GM18508 (cell line): ENCODE measurements around the gene ANAPC13.

Experiments used
- ATAC-seq: cut with Tn5 transposase; IDR thresholded peaks from one replicate; pipeline ENCODE4 v1.9.1; 2021; ENCODE audit warnings: moderate number of reproducible peaks; ENCODE audit not compliant: insufficient read depth, unreplicated experiment

Gene ANAPC13

DNA sequence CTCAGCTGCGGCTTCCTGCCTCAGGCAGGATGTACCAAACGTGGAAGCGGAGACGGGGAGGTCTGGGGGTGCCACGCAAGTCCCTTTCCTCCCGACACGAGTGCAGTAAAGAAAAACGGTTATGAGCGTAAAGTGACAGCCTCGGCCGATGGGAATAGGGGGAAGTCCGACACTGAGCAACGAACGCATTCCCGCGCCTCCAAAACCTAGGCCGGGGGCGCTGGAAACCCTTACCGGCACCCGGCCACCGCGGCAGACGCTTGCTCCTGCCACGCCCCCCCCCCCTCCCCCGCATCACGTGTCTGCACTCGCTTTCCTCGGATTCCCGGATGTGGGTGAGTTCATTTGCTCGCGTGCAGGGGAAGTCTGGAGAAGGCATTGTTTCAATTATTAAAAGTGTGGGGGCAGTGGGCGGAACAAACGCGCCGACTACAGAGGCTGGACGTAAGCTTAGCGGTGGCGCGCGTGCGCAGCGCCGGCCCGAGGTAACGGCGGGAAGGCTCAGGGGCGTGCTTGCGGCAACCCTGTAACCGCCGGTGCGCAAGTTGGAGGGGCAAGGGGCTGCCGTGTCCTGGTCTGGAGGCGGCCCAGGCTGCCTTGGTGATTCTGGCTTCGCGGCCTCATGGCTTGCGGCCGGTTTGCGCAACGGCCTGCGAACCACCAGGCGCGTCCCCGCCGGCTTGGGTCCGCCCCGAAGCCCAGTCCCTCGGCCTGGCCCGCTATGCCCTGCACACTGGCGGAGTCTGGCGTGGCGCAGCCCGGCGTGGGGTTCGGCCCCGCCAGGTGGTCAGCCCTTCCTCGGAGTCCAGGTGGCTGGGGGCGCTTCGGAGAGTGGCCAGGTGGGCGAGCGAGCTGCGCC lies at the start of gene ANAPC13, which contains the start of gene CEP63:
Gene ANAPC13, minus strand, starts transcription at position 268 of the 859 bp plus-strand sequence. CDS start 3,081 bp downstream, outside the sequence.
Gene CEP63, plus strand, starts transcription at position 340 of the 859 bp plus-strand sequence. CDS start 9,264 bp downstream, outside the sequence.
- peak; percentile 46 for ATAC-seq

DNA sequence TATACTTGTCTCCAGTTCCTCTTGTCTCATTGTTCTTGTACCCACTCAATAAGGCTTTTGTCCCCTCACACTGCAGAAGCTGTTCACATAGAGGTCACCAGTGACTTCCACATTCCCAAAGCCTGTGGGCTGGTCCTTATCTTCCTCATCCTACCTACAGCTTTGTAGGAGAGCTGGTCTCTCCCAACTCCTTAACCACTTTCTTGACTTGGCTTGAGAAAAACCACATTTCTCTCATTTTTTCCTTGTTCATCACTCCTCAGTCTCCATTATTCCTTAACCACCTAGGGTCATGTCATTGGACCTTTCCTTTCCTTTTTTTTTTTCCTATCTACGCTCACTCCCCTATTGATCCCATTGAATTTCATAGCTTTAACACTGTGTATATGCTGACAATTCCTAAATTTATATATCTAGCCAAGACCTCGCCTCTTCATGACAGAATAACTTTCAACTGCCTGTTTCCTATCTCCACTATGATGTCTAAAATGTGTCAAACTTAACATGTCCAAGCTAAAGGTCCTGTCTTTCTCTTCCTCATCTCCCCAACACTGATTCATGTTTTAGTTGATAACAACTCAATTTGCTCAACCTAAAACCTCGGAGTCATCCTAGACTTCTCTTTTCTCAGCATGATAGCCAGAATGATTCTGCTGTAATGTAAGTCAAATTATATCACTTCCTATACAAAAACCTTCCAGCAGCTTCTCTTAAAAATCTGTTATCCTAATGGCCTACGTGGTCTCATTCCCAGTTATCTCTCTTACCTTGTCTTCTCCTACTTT lies 49.6 kb upstream of the ANAPC13 start:
- no peak for ATAC-seq

- no peak for ATAC-seq
Observed at GRCh38 chr3:134533493-134533892, 47.7 kb upstream of the ANAPC13 start.

DNA sequence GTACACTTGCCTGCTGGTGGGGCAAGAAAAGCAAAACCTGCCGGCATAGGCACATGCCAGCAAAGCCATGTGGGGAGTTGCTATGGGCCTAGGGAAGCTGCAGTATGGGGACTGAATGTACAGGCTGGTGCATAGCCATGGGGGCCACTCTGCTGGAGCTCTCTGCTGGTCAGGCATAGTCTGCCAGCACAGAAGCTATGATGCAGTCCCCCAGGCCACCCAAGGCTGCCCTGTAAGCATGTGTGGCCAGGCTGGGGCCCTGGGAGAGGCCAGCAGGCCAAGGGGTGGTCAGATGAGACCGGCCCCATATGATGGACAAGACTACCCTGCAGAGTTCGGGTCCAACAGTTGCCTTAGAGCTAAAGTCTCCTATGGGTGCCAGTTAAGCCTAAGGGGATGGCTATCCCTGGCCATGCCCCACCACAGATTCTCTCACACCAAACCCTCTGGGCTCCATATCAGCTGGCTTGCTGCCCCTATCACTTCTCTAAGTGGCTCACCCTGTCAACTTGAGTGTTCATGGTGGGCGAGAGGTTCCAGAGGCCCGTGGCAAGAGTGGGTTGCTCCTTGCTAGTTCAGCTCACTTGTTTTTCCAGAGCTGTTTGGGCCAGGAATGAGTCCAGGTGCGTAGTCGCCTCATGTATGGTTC lies 41.9 kb upstream of the ANAPC13 start:
- no peak for ATAC-seq

DNA sequence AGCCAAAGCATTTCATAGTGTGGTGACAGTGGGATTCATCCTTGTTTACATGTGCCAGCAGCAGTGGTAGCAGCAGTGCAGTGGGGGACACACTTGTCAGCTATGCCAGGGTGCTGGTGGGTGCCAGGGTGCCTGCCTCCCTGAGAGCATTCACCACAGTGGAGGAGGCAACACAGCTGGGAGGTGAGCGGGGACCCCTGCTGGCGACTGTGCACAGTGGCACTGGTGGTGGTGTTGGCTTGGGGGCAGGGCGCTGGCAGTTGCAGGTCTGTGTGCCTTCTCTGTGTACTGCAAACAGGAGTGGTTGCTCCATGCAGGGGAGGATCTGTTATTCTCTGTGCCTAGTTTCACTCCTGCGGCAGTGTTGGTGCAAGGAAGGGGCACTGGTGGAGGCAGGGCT lies 41.3 kb upstream of the ANAPC13 start:
- no peak for ATAC-seq

DNA sequence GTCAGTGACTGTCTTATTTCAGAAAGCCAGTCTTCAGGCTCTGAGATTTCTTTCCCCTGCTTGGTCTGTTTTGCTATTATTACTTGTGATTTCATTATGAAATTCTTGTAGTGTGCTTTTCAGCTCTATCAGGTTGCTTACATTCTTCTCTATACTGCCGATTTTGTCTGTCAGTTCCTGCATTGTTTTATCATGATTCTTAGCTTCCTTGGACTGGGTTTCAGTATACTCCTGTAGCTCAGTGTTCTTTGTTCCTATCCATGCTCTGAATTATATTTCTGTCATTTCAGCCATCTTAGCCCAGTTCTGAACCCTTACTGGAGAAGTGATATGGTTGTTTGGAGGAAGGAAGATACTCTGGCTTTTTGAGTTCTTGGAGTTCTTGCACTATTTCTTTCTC lies 40.5 kb upstream of the ANAPC13 start:
- no peak for ATAC-seq

DNA sequence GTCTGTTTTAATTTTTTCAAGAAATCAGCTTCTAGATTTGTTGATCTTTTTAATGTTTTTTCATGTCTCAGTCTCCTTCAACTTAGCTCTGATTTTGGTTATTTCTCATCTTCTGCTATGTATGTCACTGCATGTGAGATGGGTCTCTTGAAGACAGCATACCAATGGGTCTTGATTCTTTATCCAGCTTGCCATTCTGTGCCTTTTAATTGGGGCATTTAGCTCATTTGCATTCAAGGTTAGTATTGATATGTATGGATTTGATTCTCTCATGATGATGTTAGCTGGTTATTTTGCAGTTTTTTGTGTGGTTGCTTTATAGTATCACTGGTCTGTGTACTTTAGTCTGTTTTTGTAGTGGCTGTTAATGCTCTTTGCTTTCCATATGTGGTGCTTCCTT lies 39.5 kb upstream of the ANAPC13 start:
- ATAC-seq = no peak

GRCh38 chr3:134522541-134522940 lies 36.8 kb upstream of the ANAPC13 start:
- no peak for ATAC-seq

DNA sequence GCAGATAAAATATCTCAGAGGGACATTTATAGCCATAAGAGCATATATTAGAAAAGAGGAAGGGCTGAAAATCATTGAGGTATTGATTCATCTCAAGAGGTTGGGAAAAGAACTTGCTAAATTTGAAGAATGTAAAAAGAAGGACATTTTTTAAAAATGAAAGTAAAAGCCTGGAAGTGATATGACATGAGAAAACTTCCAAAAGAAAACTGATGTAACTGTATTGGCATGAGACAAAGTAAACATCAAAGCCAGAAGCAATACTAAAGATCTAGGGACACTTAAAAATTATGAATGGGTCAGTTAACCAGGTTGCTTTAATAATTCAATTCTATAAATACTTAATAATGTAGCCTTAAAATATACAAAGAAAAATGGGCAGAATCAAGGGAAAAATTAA lies 32.0 kb upstream of the ANAPC13 start:
- ATAC-seq = no peak

- ATAC-seq = no peak
Observed at GRCh38 chr3:134516905-134517304, 31.1 kb upstream of the ANAPC13 start.

DNA sequence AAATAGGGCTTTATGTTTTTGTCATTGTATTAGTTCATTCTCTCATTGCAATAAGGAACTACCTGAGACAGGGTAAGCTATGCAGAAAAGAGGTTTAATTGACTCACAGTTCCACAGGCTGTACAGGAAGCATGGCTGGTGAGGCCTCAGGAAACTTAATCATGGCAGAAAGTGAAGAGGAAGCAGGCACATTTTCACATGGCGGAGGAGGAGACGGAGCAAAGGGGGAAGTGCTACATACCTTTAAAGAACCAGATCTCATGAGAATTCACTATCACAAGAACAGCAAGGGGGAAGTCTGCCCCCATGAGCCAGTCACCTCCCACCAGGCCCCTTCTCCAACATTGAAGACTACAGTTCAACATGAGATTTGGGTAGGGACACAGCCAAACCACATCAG lies 25.7 kb upstream of the ANAPC13 start:
- no peak for ATAC-seq

DNA sequence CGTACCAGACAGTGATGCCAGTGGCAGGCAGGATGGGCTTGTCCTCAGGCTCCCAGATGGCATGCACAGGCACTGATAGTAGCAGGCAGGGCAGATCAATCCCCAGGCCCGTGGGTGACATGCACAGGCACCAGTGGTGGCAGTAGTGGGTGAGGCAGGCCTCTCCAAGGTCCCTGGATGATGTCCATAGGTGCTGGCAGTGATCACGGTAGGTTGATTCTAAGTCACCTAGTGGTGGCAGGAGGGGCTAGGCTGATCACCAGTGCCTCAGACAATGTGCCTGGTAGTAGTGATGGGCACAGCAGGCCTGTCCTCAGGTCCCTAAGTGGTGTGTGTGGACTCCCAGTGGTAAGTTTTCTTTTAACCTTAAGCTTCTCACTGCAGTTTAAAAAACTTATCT lies 19.7 kb upstream of the ANAPC13 start:
- ATAC-seq = no peak

DNA sequence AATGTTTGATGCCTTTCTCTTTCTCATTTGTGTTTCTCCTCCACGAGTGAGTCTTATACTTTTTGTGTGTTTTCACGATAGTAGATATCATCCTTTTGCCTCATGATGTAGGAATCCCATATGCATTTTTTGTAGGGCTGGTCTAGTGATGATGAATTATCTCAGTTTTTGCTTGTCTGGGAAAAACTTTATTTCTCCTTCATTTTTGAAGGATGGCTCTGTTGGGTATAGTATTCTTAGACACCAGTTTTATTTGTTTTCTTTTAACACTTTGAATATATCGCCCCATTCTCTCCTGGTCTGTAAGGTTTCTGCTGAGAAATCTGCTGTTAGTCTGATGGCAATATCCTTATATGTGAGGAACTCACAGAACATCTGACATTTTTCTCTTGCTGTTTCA lies 18.3 kb upstream of the ANAPC13 start:
- no peak for ATAC-seq

- ATAC-seq = no peak
Observed at GRCh38 chr3:134503266-134503665, 17.5 kb upstream of the ANAPC13 start.

GRCh38 chr3:134496471-134497071 lies 10.8 kb upstream of the ANAPC13 start:
- ATAC-seq = no peak

DNA sequence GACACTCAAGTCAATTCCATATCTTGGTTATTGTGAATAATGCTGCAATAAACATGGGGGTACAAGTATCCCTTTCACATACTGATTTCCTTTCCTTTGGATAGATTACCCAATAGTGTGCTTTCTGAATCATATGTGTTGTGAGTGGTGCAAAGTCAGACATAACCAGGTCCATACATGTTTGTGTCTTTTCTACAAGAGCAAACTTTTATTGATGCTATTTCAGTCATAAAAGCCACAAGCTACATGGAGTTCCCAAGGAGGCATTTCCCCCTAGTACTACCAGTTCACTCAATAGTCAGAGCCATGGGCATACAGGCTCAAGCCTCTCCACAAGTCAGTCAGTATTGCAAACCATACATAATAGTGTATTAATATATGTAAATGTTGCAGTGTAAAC lies 10.2 kb upstream of the ANAPC13 start:
- no peak for ATAC-seq

- no peak for ATAC-seq
Observed at GRCh38 chr3:134494495-134494894, 8.7 kb upstream of the ANAPC13 start.

DNA sequence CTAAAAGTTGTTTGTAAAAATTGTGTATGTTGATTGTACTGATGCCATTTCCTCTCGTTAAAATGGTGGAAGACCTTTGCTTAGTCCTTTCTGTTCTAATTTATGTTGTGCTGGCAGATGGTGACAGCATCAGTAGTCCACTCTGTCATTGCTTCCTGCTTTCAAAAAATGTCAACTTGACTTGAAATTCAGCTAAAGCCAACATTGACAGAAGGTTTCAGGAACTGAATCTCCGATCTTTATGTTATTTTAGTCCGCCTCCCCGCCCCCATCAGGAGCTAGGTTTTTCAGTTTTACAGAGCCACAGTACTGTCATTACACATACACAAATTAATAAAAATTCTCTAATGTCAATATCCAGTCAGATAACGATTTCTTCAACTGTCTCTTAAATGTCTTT lies 1.6 kb upstream of the ANAPC13 start:
- ATAC-seq = no peak

DNA sequence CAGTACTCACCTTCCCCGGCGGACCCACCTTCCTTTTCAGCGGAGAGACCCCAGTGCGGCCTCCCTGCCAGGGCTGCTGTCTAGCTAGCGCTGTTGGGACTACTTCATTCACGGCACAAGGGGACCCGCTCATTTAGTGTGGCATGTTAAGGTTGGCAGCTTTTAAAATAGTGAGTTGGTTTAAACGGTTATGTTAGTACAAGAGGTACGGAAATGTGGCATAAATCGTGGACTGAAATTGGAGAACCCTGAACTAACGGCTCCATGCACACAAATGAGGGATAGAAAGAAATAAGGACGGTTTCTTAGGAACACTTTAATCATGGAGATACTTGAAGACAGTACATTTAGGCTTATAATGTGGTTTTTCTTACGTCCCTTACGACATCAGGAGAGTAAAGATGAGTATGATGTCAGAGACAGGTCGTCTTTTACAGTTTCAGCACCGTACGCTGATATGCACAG lies 824 bp upstream of the ANAPC13 start:
- peak; percentile 6 for ATAC-seq

DNA sequence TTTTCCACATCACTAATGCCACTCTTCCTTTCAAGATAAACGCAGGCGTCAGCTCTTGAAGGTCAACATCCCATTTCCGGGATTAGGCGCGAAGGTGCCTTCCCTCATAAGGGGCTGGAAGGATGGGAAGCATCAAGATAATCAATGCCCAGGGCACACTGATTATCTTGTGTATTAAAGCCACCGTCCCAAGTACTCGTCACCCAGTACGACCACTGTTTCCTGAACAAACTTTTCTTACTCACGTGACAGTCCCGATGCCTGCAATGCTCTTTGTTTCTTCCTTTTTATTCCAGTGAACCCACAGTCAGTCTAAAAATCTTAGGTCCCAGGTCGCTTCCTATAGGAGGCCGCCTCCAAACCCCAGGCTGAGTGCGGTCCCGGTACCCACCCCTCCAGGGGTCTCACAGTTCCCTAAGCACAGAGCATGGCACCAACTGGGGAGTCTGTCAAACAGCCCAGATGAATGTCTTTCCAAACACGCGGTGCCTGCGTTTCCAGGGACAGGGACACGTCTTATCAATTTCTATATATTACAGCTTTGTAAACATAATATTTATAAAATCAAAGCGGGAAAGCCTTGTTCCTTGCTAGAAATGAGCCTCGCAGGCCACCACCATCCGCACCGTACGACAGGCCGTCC lies 589 bp downstream of the ANAPC13 start:
- ATAC-seq = peak; percentile 4
